K562 (cell line): ENCODE data around the gene MTMR6. TPM values are rescaled to one million over a fixed set of nuclear protein-coding genes. Genes with fewer than 3 reads are reported as not detected.

Experiments used
- ATAC-seq: fragments of 200-7000 bp; cut with Tn5 transposase; 3 replicates; pipeline ENCODE4 v1.9.1; 2020; ENCODE audit warnings: moderate library complexity
- BruUV-seq: library from RNA; stranded (reverse); fragments of 400-500 nt; replicated peaks from 2 replicates; lab custom pipeline; 2021; lab: Mats Ljungman, UMichigan
- CTCF ChIA-PET: fragments of 300-600 bp; formaldehyde crosslinking; extraction: SDS; loops from one replicate; lab custom pipeline; 2021; ENCODE audit warnings: low intra/inter-chr PET ratio; lab: Yijun Ruan, JAX
- POLR2A ChIA-PET: fragments of 300-600, 350-650 bp; sonication (Branson Sonifier 250); formaldehyde crosslinking; extraction: SDS; loops from one replicate; lab custom pipeline; 2021; ENCODE audit warnings: antibody characterized with exemption, inconsistent platforms; lab: Yijun Ruan, JAX
- DNase-seq, 4 experiments: peaks; one replicate each; pipeline versions ENCODE4 v3.0.0 to v3.0.0-alpha.2; 2011 to 2018; ENCODE audit warnings: low spot score in 3 of 4, mixed read lengths in 3 of 4; ENCODE audit errors: extremely low read depth in 1 of 4
- FAIRE-seq: peaks from 2 replicates; lab custom pipeline; 2011; peaks lifted over from hg19 to GRCh38; lab: Jason Lieb, UNC
- H2AFZ ChIP-seq: 2 replicates; pipeline ENCODE4 v1.6.0; 2011; ENCODE audit warnings: low read depth, low read length, control low read depth, inconsistent platforms
- H3K27ac ChIP-seq: fragments of 200-600 bp; 3 replicates; pipeline ENCODE4 v1.8.0; 2011; ENCODE audit warnings: low read depth, mild to moderate bottlenecking, control low read depth, inconsistent platforms, low read length, moderate library complexity, mixed read lengths; ENCODE audit errors: extremely low read depth
- H3K27me3 ChIP-seq, 2 experiments: fragments of 300-600 bp in 1 of 2; 2 replicates in 1 of 2; 3 replicates in 1 of 2; pipeline versions ENCODE4 v1.6.0 to v1.8.0; 2011; ENCODE audit warnings: inconsistent platforms in 2 of 2, low read length in 2 of 2, mild to moderate bottlenecking in 1 of 2, mixed read lengths in 1 of 2, moderate library complexity in 1 of 2; ENCODE audit not compliant: control insufficient read depth in 2 of 2, insufficient read depth in 2 of 2
- H3K36me3 ChIP-seq: fragments of 300-600 bp; 3 replicates; pipeline ENCODE4 v1.8.0; 2011; ENCODE audit warnings: mild to moderate bottlenecking, low read length, inconsistent platforms; ENCODE audit not compliant: control insufficient read depth, insufficient read depth
- H3K4me1 ChIP-seq, 2 experiments: fragments of 200-600 bp in 1 of 2; replicated peaks in 1 of 2; 2 replicates in 1 of 2; 3 replicates in 1 of 2; pipeline versions ENCODE4 v1.5.1 to v1.8.0; 2011; ENCODE audit warnings: inconsistent platforms in 2 of 2, low read length in 2 of 2, mild to moderate bottlenecking in 1 of 2, mixed read lengths in 1 of 2, moderate library complexity in 1 of 2; ENCODE audit not compliant: control insufficient read depth in 2 of 2, insufficient read depth in 2 of 2
- H3K4me2 ChIP-seq: 2 replicates; pipeline ENCODE4 v1.6.1; 2011; ENCODE audit warnings: low read length, control low read depth, inconsistent platforms, mixed read lengths; ENCODE audit not compliant: insufficient read depth
- H3K4me3 ChIP-seq: fragments of 200-600 bp; sonication (generic), shearing (Covaris generic); 2 replicates; pipeline ENCODE4 v1.5.1; 2016; ENCODE audit warnings: control low read depth, inconsistent platforms
- H3K79me2 ChIP-seq: fragments of 200-600 bp; 3 replicates; pipeline ENCODE4 v1.8.0; 2011; ENCODE audit warnings: low read length, inconsistent platforms; ENCODE audit not compliant: control insufficient read depth, insufficient read depth
- H3K9ac ChIP-seq, 2 experiments: 2 replicates each; pipeline versions ENCODE4 v1.6.0 to v1.6.1; 2011; ENCODE audit warnings: low read depth in 2 of 2, low read length in 2 of 2, control low read depth in 1 of 2, inconsistent platforms in 1 of 2, mild to moderate bottlenecking in 1 of 2, mixed read lengths in 1 of 2; ENCODE audit not compliant: insufficient read depth in 1 of 2
- H3K9me1 ChIP-seq: one replicate; pipeline ENCODE4 v1.6.0; 2011; ENCODE audit warnings: inconsistent platforms, mild to moderate bottlenecking, low read length, moderate library complexity; ENCODE audit not compliant: control insufficient read depth, insufficient read depth
- H3K9me3 ChIP-seq: replicated peaks from 2 replicates; pipeline ENCODE4 v1.5.1; 2011; ENCODE audit warnings: low read depth, low read length, inconsistent platforms; ENCODE audit not compliant: control insufficient read depth, insufficient read depth
- H4K20me1 ChIP-seq: replicated peaks from 2 replicates; pipeline ENCODE4 v1.6.1; 2011; ENCODE audit warnings: low read length, inconsistent platforms, mixed read lengths; ENCODE audit not compliant: control insufficient read depth, insufficient read depth
- BRD9 ChIP-seq: fragments of 450-650 bp; IDR thresholded peaks from 2 replicates; pipeline ENCODE4 v1.6.1; 2018; ENCODE audit warnings: low read depth; ENCODE audit not compliant: partially characterized antibody
- HSF4 ChIP-seq: fragments of 250-450 bp; sonication (Bioruptor Pico); IDR thresholded peaks from 2 replicates; pipeline ENCODE4 v2.1.2; 2022; ENCODE audit warnings: mild to moderate bottlenecking, moderate library complexity, borderline replicate concordance
- NR2C2 ChIP-seq, 2 experiments: fragments of 200-800 bp in 1 of 2; sonication (Bioruptor generic) in 1 of 2; sonication (generic) in 1 of 2; formaldehyde crosslinking in 1 of 2; IDR thresholded peaks; 2 replicates each; pipeline versions ENCODE4 v1.6.1 to v1.8.0; 2016 to 2022; ENCODE audit warnings: mild to moderate bottlenecking in 1 of 2, missing compliant biosample characterization in 1 of 2, missing genetic modification characterization in 1 of 2, missing genetic modification reagents in 1 of 2
- PHTF2 ChIP-seq: fragments of 250-450 bp; sonication (Bioruptor Pico); IDR thresholded peaks from 2 replicates; pipeline ENCODE4 v1.5.0; 2021; ENCODE audit warnings: mild to moderate bottlenecking
- POU5F1 ChIP-seq: fragments of 150-350 bp; IDR thresholded peaks from 2 replicates; pipeline ENCODE4 v1.6.1; 2014; ENCODE audit warnings: borderline replicate concordance, low read length, low read depth, mild to moderate bottlenecking; ENCODE audit not compliant: partially characterized antibody
- WGBS: fragments of 100-300 bp; shearing (Covaris generic); methylation state at CpG from one replicate; pipeline ENCODE4 v1.1.6; 2016; ENCODE audit warnings: low coverage, mixed read lengths; ENCODE audit not compliant: insufficient coverage; ENCODE audit errors: missing lambda C conversion rate; 5-methylcytosine and 5-hydroxymethylcytosine counted together
- in situ Hi-C: fragments of 300-500 bp; cut with MboI; formaldehyde crosslinking; loops from 4 replicates; pipeline ENCODE4 v1.15.0; 2018; ENCODE audit warnings: inconsistent platforms, mixed read lengths
- intact Hi-C: fragments of 100-400 bp; cut with micrococcal nuclease; formaldehyde crosslinking; loops from 2 replicates; pipeline ENCODE4 v1.14.2; 2022
- polyA plus RNA-seq, 8 experiments: library from polyadenylated mRNA; depleted of rRNA in 4 of 8; stranded (reverse) in 5 of 8; unstranded in 3 of 8; fragments of >200 nt; fragmentation: Nextera tagmentation in 2 of 8; fragmentation: Illumina TruSeq in 1 of 8; extraction: Ambion mirVana in 2 of 8; extraction: Trizol in 1 of 8; gene quantifications; 2 replicates each; pipeline versions ENCODE4 v1.2.1 to v1.2.3, GENCODE V29; 2011 to 2014; ENCODE audit warnings: inconsistent platforms in 1 of 8, missing spikeins in 1 of 8
- total RNA-seq, 7 experiments: library from RNA; depleted of rRNA in 6 of 7; stranded (reverse); fragments of >200 nt in 6 of 7; fragmentation: Illumina TruSeq in 2 of 7; extraction: Trizol in 2 of 7; gene quantifications; 2 replicates each; pipeline versions ENCODE4 v1.2.1 to v1.2.3, GENCODE V29; 2011 to 2021; ENCODE audit warnings: low replicate concordance in 1 of 7
- TF ChIP-seq, protein P1 (sequence below), 2 experiments: fragments of 450-650 bp; formaldehyde crosslinking in 1 of 2; IDR thresholded peaks; 2 replicates each; pipeline versions ENCODE4 v1.4.0 to v1.6.1; 2014 to 2020; ENCODE audit warnings: mild to moderate bottlenecking in 2 of 2, borderline replicate concordance in 1 of 2, low read depth in 1 of 2
- TF ChIP-seq, protein P2 (sequence below): fragments of 250-450 bp; sonication (Bioruptor Pico); IDR thresholded peaks from 2 replicates; pipeline ENCODE4 v1.5.0; 2021; ENCODE audit warnings: mild to moderate bottlenecking, borderline replicate concordance

MTMR6 gene
- total and polyA plus RNA-seq, 9 of the 15 experiments (the other 6 are each of a cell fraction or from before 2014, with no cell fraction given): 3.9 to 10.8 (median 7.7) TPM

DNA sequence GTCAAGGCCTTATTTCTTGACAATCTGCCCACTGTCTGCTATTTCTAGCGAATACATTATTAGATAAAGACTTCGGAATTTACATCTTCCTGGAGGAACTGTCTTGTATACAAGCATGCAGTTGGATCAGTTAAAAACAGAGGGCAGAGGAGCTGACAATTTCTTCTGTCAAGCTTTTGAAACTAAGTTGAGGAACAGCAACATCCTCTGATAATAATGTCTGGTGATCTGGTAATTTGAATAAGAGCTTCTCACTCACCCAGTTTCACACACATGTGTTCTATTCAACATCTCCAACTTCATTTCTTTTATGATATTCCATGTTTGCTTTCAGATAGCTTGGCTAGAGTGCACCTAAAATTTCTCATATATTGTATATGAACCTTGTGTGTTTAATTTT is 50.2 kb downstream of the MTMR6 start:
- ChIA-PET CTCF (no interaction called here), POLR2A (interaction anchor here (0.6 kb wide), 1 partner anchor 21 kb away, joined by 3 read pairs; no protein-coding TSS in a partner anchor)
- no peak overlapping the region for H2AFZ ChIP-seq
- FAIRE-seq (no peak), DNase-seq (no peak), ATAC-seq (no peak)
- H4K20me1 ChIP-seq: no peaks in the 10 kb centered on the region
- no peaks in the 10 kb centered on the region for H3K36me3 ChIP-seq
- no TSS peak for BruUV-seq
- no peak overlapping the region for H3K4me3 ChIP-seq
- in situ Hi-C loops: no loop called here
- peaks cover 0 to 16% of the 10 kb centered on the region in 2 experiments; a peak in 2 of 5 replicates for H3K27me3 ChIP-seq
- no peaks in the 10 kb centered on the region for H3K9me1 ChIP-seq
- H3K4me1 ChIP-seq: no peaks in the 10 kb centered on the region; a peak in 1 of 5 replicates
- H3K9ac ChIP-seq: no peak overlapping the region
- intact Hi-C loops: loop anchor here (10.0 kb wide), 1 partner anchor 138 kb away; the partner anchor contains the start of gene ATP8A2
- 0% methylated on average over 2 of the region's 2 CpGs for WGBS
- no peak overlapping the region for H3K4me2 ChIP-seq
- no peak overlapping the region for H3K27ac ChIP-seq
- H3K9me3 ChIP-seq: no peaks in the 10 kb centered on the region
- H3K79me2 ChIP-seq: no peaks in the 10 kb centered on the region
- TF ChIP-seq BRD9 (no peak), NR2C2 (CRISPR knock-in tag; IDR thresholded peaks at IDR 0.05) (no peak), NR2C2 (tag; IDR thresholded peaks at IDR 0.05) (no peak), POU5F1 (no peak), PHTF2 (no peak), HSF4 (CRISPR knock-in tag) (no peak)
- TF ChIP-seq, protein P1, sequence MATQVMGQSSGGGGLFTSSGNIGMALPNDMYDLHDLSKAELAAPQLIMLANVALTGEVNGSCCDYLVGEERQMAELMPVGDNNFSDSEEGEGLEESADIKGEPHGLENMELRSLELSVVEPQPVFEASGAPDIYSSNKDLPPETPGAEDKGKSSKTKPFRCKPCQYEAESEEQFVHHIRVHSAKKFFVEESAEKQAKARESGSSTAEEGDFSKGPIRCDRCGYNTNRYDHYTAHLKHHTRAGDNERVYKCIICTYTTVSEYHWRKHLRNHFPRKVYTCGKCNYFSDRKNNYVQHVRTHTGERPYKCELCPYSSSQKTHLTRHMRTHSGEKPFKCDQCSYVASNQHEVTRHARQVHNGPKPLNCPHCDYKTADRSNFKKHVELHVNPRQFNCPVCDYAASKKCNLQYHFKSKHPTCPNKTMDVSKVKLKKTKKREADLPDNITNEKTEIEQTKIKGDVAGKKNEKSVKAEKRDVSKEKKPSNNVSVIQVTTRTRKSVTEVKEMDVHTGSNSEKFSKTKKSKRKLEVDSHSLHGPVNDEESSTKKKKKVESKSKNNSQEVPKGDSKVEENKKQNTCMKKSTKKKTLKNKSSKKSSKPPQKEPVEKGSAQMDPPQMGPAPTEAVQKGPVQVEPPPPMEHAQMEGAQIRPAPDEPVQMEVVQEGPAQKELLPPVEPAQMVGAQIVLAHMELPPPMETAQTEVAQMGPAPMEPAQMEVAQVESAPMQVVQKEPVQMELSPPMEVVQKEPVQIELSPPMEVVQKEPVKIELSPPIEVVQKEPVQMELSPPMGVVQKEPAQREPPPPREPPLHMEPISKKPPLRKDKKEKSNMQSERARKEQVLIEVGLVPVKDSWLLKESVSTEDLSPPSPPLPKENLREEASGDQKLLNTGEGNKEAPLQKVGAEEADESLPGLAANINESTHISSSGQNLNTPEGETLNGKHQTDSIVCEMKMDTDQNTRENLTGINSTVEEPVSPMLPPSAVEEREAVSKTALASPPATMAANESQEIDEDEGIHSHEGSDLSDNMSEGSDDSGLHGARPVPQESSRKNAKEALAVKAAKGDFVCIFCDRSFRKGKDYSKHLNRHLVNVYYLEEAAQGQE (IDR thresholded peaks at IDR 0.05; ENCODE audit: borderline replicate concordance): no peak
- TF ChIP-seq, protein P1 (CRISPR knock-in tag; IDR thresholded peaks at IDR 0.05; ENCODE audit: low read depth): no peak
- TF ChIP-seq, protein P2, sequence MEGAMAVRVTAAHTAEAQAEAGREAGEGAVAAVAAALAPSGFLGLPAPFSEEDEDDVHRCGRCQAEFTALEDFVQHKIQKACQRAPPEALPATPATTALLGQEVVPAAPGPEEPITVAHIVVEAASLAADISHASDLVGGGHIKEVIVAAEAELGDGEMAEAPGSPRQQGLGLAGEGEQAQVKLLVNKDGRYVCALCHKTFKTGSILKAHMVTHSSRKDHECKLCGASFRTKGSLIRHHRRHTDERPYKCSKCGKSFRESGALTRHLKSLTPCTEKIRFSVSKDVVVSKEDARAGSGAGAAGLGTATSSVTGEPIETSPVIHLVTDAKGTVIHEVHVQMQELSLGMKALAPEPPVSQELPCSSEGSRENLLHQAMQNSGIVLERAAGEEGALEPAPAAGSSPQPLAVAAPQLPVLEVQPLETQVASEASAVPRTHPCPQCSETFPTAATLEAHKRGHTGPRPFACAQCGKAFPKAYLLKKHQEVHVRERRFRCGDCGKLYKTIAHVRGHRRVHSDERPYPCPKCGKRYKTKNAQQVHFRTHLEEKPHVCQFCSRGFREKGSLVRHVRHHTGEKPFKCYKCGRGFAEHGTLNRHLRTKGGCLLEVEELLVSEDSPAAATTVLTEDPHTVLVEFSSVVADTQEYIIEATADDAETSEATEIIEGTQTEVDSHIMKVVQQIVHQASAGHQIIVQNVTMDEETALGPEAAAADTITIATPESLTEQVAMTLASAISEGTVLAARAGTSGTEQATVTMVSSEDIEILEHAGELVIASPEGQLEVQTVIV: no peak
